Measurements from ENCODE around the gene MARCO. TPM values are rescaled to one million over a fixed set of nuclear protein-coding genes. Genes with fewer than 3 reads are reported as not detected.

MARCO gene
- total RNA-seq, 1 donor from 2014 or later, result 28.4 TPM

DNA sequence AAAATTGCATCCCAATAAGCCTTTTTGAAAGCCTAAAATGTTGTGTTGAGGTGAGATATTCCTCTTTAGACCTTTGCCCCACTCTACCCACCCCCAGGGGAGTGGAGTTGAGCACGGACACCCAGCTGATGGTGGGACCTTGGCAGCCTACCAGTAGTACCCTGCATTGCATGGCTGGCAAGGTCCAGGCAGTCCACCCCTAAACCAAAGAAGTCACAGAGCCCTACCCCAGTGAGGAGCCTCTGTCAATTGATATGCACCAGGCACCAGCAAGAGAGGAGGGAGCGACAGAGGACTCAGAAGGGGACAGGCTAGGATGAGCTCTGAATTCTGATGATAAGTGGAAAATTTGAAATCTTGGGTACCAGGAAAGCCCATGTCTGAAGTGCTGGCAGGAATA is 38.6 kb downstream of the MARCO start:
- Histone ChIP-seq H3K4me3 (no peak overlapping the region), H3K4me1 (no peaks in the 10 kb centered on the region), H3K27ac (no peak overlapping the region), H3K9me3 (no peaks in the 10 kb centered on the region), H3K36me3 (no peaks in the 10 kb centered on the region), H3K27me3 (no peaks in the 10 kb centered on the region)
- DNase-seq (ENCODE audit: low spot score in 2 of 2), result no peak
- TF ChIP-seq, protein P1, sequence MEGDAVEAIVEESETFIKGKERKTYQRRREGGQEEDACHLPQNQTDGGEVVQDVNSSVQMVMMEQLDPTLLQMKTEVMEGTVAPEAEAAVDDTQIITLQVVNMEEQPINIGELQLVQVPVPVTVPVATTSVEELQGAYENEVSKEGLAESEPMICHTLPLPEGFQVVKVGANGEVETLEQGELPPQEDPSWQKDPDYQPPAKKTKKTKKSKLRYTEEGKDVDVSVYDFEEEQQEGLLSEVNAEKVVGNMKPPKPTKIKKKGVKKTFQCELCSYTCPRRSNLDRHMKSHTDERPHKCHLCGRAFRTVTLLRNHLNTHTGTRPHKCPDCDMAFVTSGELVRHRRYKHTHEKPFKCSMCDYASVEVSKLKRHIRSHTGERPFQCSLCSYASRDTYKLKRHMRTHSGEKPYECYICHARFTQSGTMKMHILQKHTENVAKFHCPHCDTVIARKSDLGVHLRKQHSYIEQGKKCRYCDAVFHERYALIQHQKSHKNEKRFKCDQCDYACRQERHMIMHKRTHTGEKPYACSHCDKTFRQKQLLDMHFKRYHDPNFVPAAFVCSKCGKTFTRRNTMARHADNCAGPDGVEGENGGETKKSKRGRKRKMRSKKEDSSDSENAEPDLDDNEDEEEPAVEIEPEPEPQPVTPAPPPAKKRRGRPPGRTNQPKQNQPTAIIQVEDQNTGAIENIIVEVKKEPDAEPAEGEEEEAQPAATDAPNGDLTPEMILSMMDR (IDR thresholded peaks at IDR 0.05), result no peak
- intact Hi-C loops (cut with DNase I), result no loop called here

DNA sequence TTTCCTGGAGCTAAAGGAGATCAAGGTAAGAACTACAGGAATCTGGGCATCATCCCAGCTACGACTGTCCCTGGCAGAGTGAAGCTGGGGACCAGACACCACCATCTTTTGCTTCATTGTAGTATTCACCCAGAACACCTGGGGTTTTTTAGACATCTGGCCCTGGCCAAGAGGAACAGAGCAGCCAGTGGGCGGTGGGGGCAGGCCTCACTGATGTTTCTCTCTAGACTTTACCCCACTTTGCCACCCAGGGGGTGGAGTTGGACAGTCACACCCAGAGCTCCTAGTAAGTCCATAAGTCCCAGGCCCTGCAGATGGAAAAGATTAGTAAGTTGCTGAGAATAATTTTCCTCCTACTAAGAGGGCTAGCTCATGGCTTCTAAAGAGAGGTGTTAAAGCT is 39.6 kb downstream of the MARCO start:
- intact Hi-C loops (cut with DNase I), result no loop called here
- no peaks in the 10 kb centered on the region for H3K9me3 ChIP-seq
- no peak overlapping the region for H3K4me3 ChIP-seq
- TF ChIP-seq, protein P1 (IDR thresholded peaks at IDR 0.05), result no peak
- H3K36me3 ChIP-seq, result no peaks in the 10 kb centered on the region
- no peaks in the 10 kb centered on the region for H3K4me1 ChIP-seq
- no peak for DNase-seq (ENCODE audit: low spot score in 2 of 2)
- no peak overlapping the region for H3K27ac ChIP-seq
- no peaks in the 10 kb centered on the region for H3K27me3 ChIP-seq

DNA sequence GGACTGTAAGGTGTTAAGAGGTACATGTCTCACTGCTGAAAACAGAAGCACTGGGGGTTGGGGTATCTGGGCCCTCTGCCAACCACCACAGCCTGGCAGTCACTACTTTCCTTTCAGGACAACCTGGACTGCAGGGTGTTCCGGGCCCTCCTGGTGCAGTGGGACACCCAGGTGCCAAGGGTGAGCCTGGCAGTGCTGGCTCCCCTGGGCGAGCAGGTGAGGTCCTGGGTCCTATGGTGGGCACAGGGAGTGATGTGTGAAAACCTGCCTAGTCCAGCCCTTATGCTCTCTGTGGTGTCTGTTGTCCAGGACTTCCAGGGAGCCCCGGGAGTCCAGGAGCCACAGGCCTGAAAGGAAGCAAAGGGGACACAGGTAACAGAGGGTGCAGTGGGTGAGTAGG is 40.0 kb downstream of the MARCO start:
- Histone ChIP-seq H3K4me1 (no peaks in the 10 kb centered on the region), H3K27ac (no peak overlapping the region), H3K27me3 (no peaks in the 10 kb centered on the region), H3K4me3 (no peak overlapping the region), H3K36me3 (no peaks in the 10 kb centered on the region), H3K9me3 (no peaks in the 10 kb centered on the region)
- TF ChIP-seq, protein P1 (IDR thresholded peaks at IDR 0.05), result no peak
- intact Hi-C loops (cut with DNase I), result no loop called here
- DNase-seq (ENCODE audit: low spot score in 2 of 2), result no peak

DNA sequence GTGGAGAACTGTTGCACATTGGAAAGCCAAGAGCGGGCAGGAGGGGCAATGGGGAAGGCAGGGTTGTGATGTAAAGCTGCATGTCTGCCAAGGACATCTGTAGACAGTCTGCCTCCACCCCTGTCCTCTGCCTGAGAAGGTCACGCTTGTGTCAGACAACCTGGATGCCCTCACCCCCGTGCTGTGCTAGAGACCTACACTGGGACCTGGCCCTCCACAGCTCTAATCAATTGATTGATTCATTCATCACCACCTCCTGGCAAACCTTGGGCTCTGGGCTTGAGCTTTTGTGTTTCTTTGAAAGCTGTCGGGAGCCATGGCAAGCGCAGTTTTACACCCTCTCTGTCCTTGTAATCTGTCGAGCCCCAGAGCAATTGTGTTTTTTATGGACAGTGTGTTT is 41.1 kb downstream of the MARCO start:
- intact Hi-C loops (cut with DNase I), result no loop called here

DNA sequence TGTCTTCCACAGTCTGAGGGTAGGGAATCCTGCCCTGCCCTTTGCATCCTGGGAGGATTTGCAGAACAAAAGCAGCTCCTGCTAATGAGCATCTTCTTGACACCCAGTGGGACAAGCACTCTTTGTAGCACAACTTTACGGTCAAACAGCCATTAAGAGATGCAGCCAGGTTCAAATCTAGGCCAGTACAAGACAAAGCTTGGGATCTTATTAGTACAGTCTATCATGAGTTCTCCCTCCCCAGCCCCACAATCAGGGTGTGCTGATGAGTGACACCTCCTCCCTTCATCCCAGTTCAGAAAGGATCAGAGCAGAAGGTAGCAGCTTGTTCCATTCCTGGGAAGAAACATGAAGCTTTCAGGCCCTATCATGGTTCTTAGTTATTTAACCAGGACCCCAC is 41.9 kb downstream of the MARCO start:
- no peak for DNase-seq (ENCODE audit: low spot score in 2 of 2)
- H3K27ac ChIP-seq, result no peak overlapping the region
- intact Hi-C loops (cut with DNase I), result no loop called here
- H3K36me3 ChIP-seq, result no peaks in the 10 kb centered on the region
- no peaks in the 10 kb centered on the region for H3K9me3 ChIP-seq
- H3K27me3 ChIP-seq, result no peaks in the 10 kb centered on the region
- no peak overlapping the region for H3K4me3 ChIP-seq
- TF ChIP-seq, protein P1 (IDR thresholded peaks at IDR 0.05), result no peak
- H3K4me1 ChIP-seq, result no peaks in the 10 kb centered on the region

More for the DNA sequence above, 41.1 kb downstream of the MARCO start:
- TF ChIP-seq, protein P1 (IDR thresholded peaks at IDR 0.05), result no peak
- no peaks in the 10 kb centered on the region for H3K27me3 ChIP-seq
- no peaks in the 10 kb centered on the region for H3K9me3 ChIP-seq
- no peak overlapping the region for H3K27ac ChIP-seq
- DNase-seq (ENCODE audit: low spot score in 2 of 2), result peak in 1 of 2 donors; percentile 53
- no peak overlapping the region for H3K4me3 ChIP-seq
- no peaks in the 10 kb centered on the region for H3K4me1 ChIP-seq
- no peaks in the 10 kb centered on the region for H3K36me3 ChIP-seq

DNA sequence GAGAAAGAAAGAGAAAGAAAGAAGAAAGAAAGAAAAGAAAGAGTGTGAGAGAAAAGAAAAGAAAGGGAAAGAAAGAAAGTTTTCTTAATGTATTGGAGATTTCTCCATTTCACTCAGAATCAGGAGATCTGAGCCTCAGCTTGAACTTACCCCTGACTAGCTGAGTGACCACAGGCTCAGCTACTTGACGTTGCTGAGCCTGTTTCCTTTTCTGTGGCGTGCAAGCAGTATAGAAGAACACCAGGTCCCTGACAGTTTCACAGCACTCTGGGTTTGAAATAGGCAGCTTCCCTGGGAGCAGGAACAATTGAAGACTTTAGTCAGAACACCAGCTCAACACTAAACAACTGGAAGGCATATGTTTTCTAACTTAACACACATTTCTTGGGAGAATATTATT is 44.7 kb downstream of the MARCO start:
- no peaks in the 10 kb centered on the region for H3K4me1 ChIP-seq
- no peak overlapping the region for H3K27ac ChIP-seq

More for the DNA sequence above, 44.7 kb downstream of the MARCO start:
- intact Hi-C loops (cut with DNase I), result no loop called here
- Histone ChIP-seq H3K9me3 (no peaks in the 10 kb centered on the region), H3K36me3 (no peaks in the 10 kb centered on the region), H3K4me3 (no peak overlapping the region), H3K27me3 (no peaks in the 10 kb centered on the region)
- TF ChIP-seq, protein P1 (IDR thresholded peaks at IDR 0.05), result no peak
- no peak for DNase-seq (ENCODE audit: low spot score in 2 of 2)

Data from ascending aorta (tissue), 2 donors.